Lung (tissue), 12 donors: ENCODE data around the gene STEAP2. TPM values are rescaled to one million over a fixed set of nuclear protein-coding genes. Genes with fewer than 3 reads are reported as not detected.

Source experiments
- ATAC-seq: fragments of 200-7000 bp; cut with Tn5 transposase; one replicate; pipeline ENCODE4 v1.9.1; 2020; ENCODE audit warnings: moderate number of reproducible peaks; ENCODE audit not compliant: insufficient read depth, low FRiP score
- DNase-seq, 3 donors: peaks; one replicate each; pipeline ENCODE4 v3.0.0-alpha.2; 2013 to 2017
- H3K27ac ChIP-seq, 2 donors: one replicate each; pipeline ENCODE4 v1.5.1; 2013; ENCODE audit warnings: mild to moderate bottlenecking in 2 of 2, moderate library complexity in 2 of 2, control low read depth in 1 of 2, inconsistent platforms in 1 of 2, low read depth in 1 of 2, low read length in 1 of 2
- H3K27me3 ChIP-seq, 3 donors: one replicate each; pipeline ENCODE4 v1.5.1; 2013; ENCODE audit warnings: low read length in 2 of 3; ENCODE audit not compliant: control insufficient read depth in 3 of 3, insufficient read depth in 3 of 3
- H3K36me3 ChIP-seq, 4 donors: one replicate each; pipeline ENCODE4 v1.5.1; 2013; ENCODE audit warnings: low read length in 4 of 4, mild to moderate bottlenecking in 1 of 4, moderate library complexity in 1 of 4; ENCODE audit not compliant: control insufficient read depth in 4 of 4, insufficient read depth in 4 of 4
- H3K4me1 ChIP-seq, 5 donors: one replicate each; pipeline ENCODE4 v1.5.1; 2013; ENCODE audit warnings: low read length in 5 of 5, mild to moderate bottlenecking in 2 of 5, moderate library complexity in 1 of 5; ENCODE audit not compliant: control insufficient read depth in 5 of 5, insufficient read depth in 5 of 5
- H3K4me3 ChIP-seq: one replicate; pipeline ENCODE4 v1.5.1; 2013; ENCODE audit warnings: mild to moderate bottlenecking, control low read depth, moderate library complexity
- H3K9ac ChIP-seq, 2 donors: one replicate each; pipeline ENCODE4 v1.5.1; 2013; ENCODE audit warnings: low read length in 2 of 2, control low read depth in 1 of 2; ENCODE audit not compliant: insufficient read depth in 1 of 2
- H3K9me3 ChIP-seq, 4 donors: one replicate each; pipeline ENCODE4 v1.5.1; 2013; ENCODE audit warnings: low read length in 3 of 4, mild to moderate bottlenecking in 1 of 4, moderate library complexity in 1 of 4; ENCODE audit not compliant: control insufficient read depth in 4 of 4, insufficient read depth in 3 of 4
- WGBS, 2 donors: extraction: QIAGEN DNeasy Blood & Tissue Kit; methylation state at CpG; one replicate each; pipeline ENCODE4 v1.1.7; 2013; 5-methylcytosine and 5-hydroxymethylcytosine counted together
- polyA plus RNA-seq, 2 donors: library from polyadenylated mRNA; stranded (reverse); fragments of 200-250 nt; gene quantifications; one replicate each; pipeline ENCODE4 v1.2.1, GENCODE V29; 2013
- total RNA-seq, 2 donors: library from RNA; depleted of rRNA in 1 of 2; stranded (reverse); fragments of >200 nt in 1 of 2; gene quantifications; one replicate each; pipeline ENCODE4 v1.2.1, GENCODE V29; 2014 to 2021
- TF ChIP-seq, protein P1 (sequence below): IDR thresholded peaks from 2 replicates; pipeline ENCODE4 v1.5.1; 2012; ENCODE audit warnings: mild to moderate bottlenecking; ENCODE audit errors: control extremely low read depth, extremely low read depth
- donor health status: control.
- donor health status: control.
- donor health status: Bipolar disorder and iron deficiency.
- donor health status: healthy.
- donor health status: DM: yes; HTN: yes; CAD: no.

The STEAP2 gene
- total and polyA plus RNA-seq, 4 donors = 5.3 to 16.7 (median 11.2) TPM

DNA sequence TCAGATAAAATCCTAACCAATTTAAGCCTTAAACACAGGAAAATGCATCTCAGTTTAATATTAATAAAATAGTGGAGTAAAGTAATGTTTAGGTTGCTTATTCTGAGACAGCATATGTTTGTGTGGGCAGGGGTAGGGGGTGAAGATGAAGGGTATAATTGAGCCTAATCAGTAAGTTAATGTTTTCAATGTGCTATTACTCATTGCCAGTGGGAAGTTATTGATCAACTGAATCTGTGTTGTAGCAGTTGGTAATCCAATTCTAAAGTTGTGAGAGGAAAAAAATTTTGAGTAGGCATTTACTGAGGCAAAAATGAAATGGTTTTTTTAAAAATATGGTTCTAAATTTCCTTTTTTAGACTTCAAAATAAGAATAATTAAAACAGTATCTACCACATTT lies 49.9 kb downstream of the STEAP2 start:
- Histone ChIP-seq H3K4me3 (no peak overlapping the region), H3K9ac (no peak overlapping the region), H3K27ac (no peak overlapping the region), H3K36me3 (no peaks in the 10 kb centered on the region), H3K9me3 (no peaks in the 10 kb centered on the region), H3K27me3 (no peaks in the 10 kb centered on the region), H3K4me1 (no peaks in the 10 kb centered on the region)
- TF ChIP-seq, protein P1, sequence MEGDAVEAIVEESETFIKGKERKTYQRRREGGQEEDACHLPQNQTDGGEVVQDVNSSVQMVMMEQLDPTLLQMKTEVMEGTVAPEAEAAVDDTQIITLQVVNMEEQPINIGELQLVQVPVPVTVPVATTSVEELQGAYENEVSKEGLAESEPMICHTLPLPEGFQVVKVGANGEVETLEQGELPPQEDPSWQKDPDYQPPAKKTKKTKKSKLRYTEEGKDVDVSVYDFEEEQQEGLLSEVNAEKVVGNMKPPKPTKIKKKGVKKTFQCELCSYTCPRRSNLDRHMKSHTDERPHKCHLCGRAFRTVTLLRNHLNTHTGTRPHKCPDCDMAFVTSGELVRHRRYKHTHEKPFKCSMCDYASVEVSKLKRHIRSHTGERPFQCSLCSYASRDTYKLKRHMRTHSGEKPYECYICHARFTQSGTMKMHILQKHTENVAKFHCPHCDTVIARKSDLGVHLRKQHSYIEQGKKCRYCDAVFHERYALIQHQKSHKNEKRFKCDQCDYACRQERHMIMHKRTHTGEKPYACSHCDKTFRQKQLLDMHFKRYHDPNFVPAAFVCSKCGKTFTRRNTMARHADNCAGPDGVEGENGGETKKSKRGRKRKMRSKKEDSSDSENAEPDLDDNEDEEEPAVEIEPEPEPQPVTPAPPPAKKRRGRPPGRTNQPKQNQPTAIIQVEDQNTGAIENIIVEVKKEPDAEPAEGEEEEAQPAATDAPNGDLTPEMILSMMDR = no peak
- no peak for DNase-seq
- no peak for ATAC-seq

DNA sequence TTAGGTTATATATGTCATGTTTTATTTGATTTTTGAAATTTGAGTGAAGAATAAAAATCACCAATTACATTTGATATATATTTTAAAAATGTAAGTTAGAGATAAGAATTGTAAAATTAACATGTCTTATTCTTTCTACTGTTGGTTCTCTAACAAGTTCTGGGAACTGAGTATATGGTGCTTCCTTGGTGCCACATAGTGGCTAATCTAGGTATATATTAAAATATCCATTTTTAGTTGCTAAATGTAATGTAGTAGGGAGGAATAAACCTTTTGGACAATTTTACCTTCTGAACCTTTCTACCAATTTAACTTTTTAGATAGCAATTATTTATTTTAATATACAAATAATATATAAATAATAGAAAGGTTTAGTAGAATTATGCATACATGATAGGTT lies 50.9 kb downstream of the STEAP2 start:
- ATAC-seq = no peak
- peak in 2 of 3 donors; percentile 50 to 54 for DNase-seq

DNA sequence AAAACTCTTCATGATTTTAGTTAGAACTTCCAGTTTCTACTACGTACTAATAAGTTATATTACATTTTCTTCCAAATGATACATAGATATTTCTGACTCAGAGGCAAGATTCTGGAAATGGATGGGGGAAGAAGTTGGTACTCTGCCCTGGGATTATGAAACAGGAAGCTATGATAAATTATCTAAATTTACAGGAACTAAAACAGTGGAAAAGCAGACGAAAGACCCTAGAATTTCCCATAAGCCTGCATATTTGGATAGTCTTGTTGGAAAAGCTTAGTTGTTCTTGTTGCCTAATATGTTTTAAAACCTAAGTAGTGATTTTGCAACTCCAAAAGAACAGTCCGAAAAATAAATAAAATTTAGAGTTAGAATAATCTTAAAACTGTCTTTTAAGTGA lies 55.3 kb downstream of the STEAP2 start:
- TF ChIP-seq, protein P1 = no peak
- no peak overlapping the region for H3K4me3 ChIP-seq
- H3K27ac ChIP-seq = peak overlapping the region in 1 of 2 donors; percentile 39
- H3K27me3 ChIP-seq = no peaks in the 10 kb centered on the region
- no peaks in the 10 kb centered on the region for H3K9me3 ChIP-seq
- no peak overlapping the region for H3K9ac ChIP-seq
- peak in 1 of 3 donors; percentile 33 for DNase-seq
- H3K36me3 ChIP-seq = no peaks in the 10 kb centered on the region
- WGBS, 2 donors = 50 to 54% methylated on average over 3 of the region's 3 CpGs
- H3K4me1 ChIP-seq = no peaks in the 10 kb centered on the region
- no peak for ATAC-seq

More for the DNA sequence above, 50.9 kb downstream of the STEAP2 start:
- no peak overlapping the region for H3K27ac ChIP-seq
- H3K4me1 ChIP-seq = no peaks in the 10 kb centered on the region
- TF ChIP-seq, protein P1 = no peak
- H3K9me3 ChIP-seq = no peaks in the 10 kb centered on the region
- no peaks in the 10 kb centered on the region for H3K27me3 ChIP-seq
- H3K4me3 ChIP-seq = no peak overlapping the region
- H3K9ac ChIP-seq = no peak overlapping the region
- no peaks in the 10 kb centered on the region for H3K36me3 ChIP-seq

DNA sequence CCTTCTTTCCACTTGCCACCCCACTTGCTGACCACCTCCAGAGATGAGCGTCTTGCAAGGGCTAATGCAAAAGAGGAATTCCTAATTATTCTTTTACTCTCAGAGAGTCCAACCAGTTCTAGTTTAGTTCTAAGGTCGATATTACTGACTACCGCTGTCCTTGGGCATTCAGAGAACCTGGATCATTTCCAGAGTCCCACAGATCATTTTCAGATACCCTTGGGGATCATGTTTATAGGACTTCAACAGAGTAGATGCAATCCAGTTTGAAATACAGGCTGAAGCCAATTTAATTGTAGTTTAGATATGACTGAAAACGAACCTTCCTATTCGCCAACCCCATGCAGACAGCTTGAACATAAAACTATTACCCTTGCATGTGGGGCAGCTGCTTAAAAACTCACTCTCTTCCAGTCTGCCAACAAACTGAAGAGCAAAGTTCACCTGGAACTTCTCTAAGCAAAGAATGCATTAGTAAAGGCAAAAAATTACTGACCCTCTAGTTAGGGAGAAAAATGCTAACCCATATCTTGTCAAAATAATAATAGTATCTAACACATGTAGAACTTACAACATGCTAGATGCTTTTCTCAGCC lies 55.8 kb downstream of the STEAP2 start:
- no peak overlapping the region for H3K4me3 ChIP-seq
- H3K27me3 ChIP-seq = no peaks in the 10 kb centered on the region
- TF ChIP-seq, protein P1 = no peak
- no peak for ATAC-seq
- no peak overlapping the region for H3K9ac ChIP-seq
- no peaks in the 10 kb centered on the region for H3K36me3 ChIP-seq
- H3K4me1 ChIP-seq = no peaks in the 10 kb centered on the region
- DNase-seq = no peak
- peak overlapping the region in 1 of 2 donors; percentile 39 for H3K27ac ChIP-seq
- H3K9me3 ChIP-seq = no peaks in the 10 kb centered on the region
- 78 to 87% methylated on average over 5 of the region's 5 CpGs for WGBS, 2 donors
